ENCODE measurements around the gene ARHGEF33.
"Not testable (repeated sequence)": the region's sequence is repeated elsewhere in the genome, so short reads cannot be mapped to it uniquely, and the experiment has no call there.

ARHGEF33 gene

DNA sequence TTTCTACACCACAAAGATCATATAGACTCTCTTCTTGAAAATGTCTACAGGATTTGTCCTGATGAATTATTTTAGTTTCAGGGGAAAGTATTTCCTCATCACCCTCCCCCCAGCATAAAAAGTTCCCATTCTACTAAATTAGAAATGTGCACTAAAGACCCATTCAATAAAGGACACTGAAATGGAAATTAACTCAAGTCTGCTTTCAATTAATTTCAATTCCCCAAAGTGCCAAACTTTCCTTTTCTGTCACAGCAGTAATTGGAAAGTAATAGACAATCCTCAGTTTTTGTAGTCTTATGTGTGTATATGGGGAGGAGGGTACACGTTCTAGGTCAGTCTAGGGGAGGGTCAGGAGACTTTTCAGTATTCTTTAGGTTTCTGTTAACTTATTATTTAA is 21.5 kb downstream of the ARHGEF33 start:
- no peak for DNase-seq (ENCODE audit: low spot score)

DNA sequence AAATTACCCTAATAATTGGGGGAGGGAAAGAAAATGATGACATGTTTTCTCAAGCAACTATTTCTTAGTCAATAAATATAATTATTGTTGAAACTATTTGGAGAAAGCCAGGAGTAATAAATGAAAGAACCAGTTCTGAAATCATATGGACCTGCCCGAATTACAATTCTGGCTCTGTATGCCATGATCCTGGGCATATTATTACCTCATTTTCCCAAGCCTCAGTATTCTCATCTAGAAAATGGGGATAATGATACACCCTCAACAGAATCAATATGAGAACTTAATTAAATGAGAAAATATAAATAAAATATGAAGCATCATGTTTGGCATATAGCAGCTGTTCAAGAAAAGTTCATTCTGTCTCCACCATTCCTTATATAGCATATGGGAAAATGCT is 22.9 kb downstream of the ARHGEF33 start:
- no peak for DNase-seq (ENCODE audit: low spot score)

DNA sequence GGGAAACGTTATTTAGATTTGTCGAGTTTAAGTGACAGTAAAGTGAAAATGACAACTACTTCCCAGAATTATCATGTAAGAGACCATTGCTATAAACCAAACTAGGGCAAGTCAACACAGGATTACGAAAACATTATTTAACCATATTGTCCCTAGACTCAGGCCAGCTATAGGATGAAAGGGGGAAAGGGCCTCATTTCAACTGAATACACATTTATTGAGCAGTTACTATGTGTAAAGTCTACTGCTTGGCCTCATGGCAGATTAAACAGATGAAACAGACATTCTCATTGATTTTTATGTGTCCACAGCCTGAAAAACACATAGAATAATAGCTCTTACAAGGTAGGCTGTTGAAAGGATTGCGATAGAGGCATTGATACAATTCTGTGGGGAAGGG is 32.7 kb downstream of the ARHGEF33 start:
- DNase-seq (ENCODE audit: low spot score) = no peak

DNA sequence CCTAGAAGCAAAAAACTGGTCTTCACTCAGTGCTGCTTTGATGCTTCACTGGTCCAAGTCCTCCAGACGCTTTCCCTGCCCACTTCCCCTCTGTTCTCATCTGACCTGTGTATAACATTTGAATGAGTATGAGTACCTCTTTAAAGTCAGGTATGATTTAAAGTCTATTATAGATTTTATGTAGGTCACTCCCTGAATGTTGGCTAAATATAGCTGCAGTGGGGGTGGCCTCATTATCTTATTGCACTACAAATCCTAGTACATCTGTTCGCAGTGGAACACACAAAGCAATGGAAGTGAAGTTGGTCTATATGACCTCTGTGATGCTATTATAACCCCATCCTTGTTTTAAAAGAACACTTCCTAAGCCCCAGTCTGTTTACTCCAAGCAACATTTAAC is 33.2 kb downstream of the ARHGEF33 start:
- no peak for DNase-seq (ENCODE audit: low spot score)

DNA sequence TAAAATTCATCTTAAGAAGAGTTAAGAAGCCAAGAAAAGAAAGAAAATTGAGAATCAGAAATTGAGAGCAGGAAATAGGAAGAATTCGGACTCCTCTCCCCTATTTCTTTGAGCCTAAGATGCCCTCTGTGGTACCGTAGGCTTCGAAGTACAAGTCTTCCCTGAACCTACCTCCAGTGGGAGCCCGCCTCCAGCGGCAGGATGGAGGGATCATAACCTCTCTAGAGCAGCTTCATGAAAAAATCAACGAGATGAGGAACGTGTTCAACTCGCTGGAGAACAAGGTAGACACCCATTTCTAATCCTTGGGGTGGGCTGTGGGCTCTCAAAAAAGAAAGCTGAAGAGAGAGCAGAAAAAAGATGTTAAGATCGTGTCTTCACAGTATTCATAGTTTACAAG is 36.3 kb downstream of the ARHGEF33 start:
- no peak for DNase-seq (ENCODE audit: low spot score)

DNA sequence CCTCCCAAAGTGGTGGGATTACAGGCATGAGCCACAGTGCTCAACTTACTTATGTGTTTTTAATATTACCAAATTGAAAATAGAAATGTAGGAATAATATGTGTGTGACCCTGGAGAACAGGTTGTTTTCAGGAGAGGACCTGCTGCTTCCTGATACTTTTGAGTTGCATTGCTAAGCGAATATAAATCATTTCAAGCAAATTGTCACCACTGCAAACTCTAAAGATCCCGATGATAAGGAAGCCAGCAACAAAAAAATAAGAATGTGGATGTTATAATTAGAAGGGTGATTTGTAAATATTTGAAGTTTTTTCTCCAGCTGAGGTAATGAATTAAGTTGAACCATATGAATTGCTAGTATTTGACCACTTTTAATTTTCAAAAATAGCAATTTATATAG is 40.9 kb downstream of the ARHGEF33 start:
- no peak for DNase-seq (ENCODE audit: low spot score)

DNA sequence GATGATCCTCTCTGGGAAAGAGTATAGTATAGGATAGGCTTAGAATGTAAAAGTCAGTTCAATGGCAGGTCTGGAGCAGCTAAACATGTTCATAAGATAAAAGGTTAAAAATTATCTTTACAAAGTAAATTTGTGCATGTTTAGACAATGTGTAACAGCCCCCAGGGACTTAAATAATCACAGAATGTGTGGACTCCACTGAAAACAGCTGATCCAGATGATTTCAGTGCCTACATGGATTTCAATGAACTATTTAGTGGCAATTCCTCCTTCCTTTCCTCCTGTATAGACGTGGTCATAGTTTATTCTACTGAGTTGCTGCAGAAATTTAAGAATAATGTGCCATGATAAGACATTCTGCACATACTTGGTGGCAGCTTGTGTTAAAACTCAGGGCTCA is 42.9 kb downstream of the ARHGEF33 start:
- DNase-seq (ENCODE audit: low spot score) = no peak

DNA sequence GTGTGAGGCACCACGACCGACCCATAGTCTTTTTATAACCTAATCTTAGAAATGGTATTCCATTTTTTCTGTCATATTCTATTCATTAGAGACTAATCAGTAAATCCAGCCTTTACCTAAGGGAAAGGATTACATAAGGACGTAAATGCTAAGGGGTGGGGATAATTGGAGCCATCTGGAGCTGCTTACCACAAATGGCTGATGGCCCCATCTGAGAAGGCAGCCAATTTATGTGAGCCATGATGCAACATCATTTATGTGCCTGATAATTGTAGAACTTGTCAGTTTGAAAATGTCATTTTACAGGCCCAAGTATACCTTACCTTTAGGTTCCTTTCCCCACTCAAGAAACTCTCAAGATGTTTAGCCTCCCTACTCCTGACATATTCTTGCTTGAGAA is 44.0 kb downstream of the ARHGEF33 start:
- no peak for DNase-seq (ENCODE audit: low spot score)

DNA sequence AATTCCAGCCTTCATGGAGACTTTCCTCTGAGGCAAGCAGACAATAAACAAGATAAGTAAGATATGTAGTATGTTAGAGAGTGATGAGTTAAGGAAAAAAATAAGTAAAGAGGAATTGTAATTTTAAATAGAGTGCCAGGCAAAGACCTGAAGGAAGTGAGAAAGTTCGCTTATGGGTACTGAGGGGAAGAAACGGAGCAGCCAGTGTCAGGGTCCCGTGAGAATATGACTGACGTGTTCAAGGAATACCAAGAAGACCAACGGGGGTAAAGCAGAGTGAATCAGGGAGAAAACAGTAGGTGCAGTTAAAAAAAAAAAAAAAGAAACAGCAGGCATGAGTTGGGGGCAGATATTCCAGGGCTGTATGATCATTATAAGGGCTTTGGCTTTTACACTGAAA is 45.1 kb downstream of the ARHGEF33 start:
- no peak for DNase-seq (ENCODE audit: low spot score)

DNA sequence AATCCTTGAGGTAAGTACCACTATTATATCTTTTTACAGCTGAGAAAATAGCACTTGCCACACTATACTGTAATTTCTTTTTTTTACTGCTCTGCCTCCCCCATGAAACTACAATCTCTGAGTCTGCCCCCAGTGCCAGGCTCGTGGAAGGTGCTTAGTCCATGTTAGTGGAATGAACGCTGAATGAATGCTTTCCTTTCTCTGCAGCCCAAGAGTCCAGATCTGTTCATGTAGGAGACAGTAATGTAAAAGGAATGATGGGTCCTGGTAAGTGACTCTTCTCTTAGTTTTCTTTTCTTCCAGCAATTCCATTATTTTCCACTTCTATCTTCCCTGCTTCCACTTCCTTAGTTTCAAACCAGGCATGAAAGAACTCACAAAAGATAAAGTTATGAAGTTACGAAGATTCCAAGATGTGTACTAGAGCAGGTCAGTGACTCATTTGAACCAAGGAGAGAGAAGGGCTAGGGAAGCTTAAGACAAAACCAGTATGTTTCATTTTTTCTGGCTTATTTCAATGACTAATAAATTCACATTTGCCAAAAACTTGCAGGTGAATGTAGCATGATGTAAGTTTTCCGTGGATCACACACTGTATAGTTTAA is 46.0 kb downstream of the ARHGEF33 start:
- no peak for DNase-seq (ENCODE audit: low spot score)

DNA sequence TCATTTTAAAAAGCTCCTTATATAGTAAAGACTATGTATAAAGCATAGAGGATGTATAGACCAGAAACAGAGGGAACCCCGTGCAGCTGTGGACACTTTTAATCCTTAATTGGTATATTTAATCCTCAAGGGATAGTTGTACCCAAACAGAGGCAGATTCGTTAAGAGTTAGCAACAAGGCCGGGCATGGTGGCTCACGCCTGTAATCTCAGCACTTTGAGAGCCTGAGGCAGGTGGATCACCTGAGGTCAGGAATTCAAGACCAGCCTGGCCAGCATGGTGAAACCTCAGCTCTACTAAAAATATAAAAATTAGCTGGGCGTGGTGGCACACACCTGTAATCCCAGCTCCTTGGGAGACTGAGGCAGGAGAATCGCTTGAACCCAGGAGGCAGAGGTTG is 46.8 kb downstream of the ARHGEF33 start:
- not testable (repeated sequence) for DNase-seq (ENCODE audit: low spot score)

DNA sequence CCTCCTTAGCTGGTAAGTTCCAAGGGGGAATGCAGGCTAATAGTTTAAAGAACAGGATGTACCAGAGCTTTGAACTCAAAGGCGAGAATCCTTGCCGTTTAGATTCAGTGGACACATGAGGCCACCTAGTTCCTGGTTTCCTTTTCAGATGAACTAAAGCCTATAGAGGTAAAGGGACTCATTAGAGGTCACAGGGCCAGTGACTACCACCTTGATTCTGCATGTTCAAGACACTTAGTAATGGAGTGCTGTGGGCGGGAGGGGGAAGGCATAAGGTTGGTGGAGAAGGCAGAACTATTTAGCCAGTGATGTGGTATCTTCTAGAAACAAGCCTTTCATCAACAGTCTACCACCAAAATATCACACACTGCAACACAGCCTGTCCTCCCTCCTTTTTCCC is 47.9 kb downstream of the ARHGEF33 start:
- DNase-seq (ENCODE audit: low spot score) = no peak

DNA sequence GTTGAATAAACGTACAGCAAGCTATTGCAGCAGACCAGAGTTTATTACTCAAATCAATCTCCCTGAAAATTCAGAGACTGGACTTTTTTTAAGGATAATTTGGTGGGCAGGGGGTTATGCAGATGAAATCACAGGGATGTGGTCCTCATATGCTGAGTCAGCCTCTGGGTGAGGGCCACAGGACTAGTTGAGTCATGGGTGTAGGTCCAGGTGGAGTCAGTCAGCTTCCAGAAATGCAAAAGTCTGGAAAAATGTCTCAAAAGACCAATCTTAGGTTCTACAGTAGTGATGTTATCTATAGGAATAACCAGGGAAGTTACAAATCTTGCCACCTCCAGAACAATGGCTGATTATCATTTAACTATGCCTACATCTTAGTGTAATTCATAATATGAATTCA is 51.1 kb downstream of the ARHGEF33 start:
- no peak for DNase-seq (ENCODE audit: low spot score)

DNA sequence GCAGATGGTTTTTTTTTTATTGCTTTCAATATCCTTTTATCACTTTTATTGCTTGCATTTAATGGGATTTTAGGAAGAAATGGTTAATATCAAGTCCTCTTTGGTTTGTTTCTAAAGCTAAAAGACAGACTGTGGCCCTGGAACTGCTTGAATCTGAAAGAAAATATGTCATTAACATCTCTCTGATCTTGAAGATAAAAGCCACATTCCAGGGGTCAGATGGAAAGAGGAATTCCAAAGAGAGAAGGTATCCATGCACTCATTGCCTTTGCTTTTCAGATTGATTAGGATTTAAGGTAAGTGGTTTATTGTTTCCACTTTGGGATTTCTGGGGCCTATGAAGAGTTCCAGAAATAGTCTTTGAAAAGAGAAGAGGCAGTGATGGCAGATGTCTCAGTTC is 54.1 kb downstream of the ARHGEF33 start:
- DNase-seq (ENCODE audit: low spot score) = no peak

DNA sequence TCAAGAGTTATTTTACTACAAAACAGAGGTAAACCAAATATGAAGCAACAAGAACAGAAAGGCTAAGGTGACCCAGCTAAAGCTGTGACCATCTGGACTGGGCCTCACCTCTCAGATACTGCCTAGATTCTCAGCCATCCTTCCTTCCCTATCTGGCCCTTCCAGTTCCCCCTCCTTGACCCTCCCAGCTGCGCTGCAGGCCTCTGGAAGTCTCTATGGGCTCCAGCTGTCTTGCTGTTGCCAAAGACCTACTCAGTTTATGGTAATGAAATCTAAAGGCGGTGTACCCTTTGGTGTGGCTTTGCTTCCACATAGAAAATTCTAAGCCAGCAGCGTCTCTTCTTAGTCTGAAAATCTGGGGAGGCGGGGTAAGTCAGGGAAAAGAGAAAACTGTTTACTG is 55.7 kb downstream of the ARHGEF33 start:
- DNase-seq (ENCODE audit: low spot score) = no peak

DNA sequence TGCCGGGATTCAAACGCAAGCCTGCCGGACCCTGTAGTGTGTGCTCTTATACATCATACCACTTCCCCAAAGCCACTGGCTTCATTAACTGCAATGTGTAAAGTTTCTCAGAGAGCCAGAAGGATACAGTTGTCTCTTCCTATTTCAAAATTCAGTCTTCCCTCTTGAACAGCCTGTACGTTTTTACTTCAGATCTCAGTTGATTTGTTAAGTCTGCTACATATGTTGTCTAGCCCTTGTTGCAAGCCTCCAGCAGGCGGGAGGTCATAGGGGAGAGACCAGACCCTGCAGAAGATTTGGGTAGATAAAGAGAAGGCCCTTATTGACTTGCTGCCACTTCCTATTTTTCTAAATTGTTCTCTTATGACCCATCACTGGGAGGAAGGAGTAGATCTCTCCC is 56.2 kb downstream of the ARHGEF33 start:
- no peak for DNase-seq (ENCODE audit: low spot score)

DNA sequence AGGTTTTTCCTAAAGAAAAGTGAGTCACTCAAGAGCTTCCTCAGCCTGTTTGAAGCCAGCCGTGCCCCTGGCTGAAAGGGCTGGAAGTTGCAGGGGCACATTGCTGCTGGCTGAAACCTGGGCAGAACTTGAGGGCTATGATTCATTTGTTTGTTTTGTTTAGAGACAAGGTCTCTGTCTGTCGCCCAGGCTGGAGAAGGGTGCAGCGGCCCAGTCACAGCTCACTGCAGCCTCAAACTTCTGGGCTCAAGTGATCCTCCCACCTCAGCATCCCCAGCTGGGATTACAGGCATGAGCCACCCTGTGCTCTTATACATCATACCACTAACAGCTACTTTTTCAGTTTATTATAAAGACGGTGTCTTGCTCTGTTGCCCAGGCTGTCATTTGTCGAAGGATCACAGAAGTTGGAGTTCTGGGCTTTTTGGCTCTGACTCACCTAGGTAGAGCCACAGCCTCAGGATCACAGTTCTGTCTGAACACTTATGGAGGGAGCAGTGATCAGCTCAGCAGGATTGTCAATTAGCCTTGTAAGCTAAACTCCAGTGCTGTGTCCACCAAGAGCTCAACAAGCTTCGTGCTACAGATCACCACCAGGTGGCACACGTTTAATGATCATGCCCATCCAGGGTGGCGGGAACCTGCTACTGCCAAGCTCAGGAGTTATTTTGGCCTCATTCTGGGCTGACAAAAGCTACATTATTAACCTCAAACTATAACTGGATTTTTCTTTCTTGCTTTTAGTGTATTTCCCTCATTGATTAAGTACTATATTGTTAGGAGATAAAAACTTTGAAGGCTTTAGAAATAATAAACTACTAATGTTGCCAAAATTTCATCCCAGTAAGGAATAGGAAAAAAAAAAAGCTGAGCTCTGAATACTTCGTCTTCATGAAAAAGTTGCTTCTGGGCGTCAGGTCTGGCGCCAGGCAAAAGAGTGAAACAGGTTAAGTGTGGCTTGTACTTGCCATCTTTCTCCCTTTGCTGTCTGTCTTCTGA is 57.9 kb downstream of the ARHGEF33 start:
- DNase-seq (ENCODE audit: low spot score) = peak; percentile 84

DNA sequence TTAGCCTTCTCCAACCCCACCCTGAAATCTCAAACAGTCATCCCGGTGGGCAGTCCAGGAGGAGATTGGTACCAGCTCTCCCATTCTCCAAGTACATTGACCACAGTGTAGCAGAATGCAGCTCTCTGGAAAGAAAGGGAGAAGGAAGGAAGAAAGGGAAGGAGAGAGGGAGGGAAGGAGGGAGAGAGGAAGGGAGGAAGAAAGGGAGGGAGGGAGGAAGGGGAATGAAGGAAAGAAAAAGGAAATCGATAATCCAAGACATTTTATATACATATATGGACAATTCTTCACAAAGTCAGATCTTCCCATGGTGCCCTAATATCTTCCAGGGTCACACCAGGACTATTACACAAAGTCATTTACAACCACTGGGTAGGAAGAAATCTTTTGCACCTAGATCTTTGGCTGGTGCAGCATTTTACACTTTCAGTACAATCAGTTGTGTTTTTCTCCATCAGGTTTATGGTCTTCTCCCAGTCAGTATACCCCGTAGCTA is 58.8 kb downstream of the ARHGEF33 start:
- DNase-seq (ENCODE audit: low spot score) = no peak

DNA sequence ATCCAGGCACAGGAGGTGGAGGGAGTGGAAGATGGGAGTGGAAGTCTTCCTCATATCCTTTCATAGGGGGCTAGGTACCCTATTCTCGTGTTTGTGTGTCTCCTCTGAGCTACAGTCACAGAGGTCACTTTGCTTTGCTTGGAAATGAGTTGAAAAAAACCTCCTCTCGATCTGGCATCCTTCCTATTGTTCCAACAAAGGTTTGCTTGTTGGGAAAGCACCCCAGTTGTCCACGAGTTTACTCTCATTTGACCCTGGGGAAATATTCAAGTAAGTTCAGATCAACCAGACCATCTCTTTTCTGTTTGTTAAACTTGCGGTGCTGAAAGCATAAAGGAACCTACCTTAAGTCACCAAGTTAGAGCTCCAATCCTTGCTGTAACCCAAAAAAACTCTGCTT is 59.3 kb downstream of the ARHGEF33 start:
- DNase-seq (ENCODE audit: low spot score) = no peak

DNA sequence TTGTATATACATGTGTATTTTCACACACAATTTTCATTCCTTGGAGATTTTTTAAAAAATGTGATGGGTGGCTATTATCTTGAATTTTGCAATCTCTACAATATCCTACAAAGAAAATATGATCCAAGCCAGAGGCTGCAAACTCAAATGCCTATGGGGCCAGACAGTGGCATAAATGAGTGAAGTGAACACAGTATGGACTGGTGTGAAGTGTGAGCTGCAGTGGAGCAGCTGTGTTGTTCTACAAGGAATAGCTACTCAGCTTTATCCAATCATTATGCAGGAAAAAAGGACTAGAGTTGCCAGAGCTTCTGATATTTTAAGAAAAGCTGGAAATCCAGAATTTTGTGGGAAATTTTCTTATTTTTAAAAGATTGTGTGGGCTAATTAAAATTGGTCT is 62.1 kb downstream of the ARHGEF33 start:
- DNase-seq (ENCODE audit: low spot score) = no peak

DNA sequence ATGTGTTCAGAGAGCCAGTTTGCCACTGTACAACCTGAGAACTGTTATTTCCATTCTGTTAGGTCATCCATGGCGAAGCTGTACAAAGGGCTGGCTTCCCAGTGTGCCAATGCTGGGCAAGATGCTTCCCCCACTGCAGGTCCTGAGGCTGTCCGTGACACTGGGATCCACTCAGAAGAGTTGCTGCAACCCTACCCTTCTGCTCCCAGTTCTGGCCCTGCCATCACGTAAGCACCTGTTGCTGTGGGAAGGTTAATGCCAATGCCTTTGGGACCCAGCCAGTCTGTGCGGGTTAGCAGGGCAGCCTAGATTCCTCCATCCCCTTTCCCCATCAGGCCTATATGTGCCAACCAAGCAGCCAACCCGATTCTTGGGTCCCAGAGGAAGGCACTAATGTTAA is 68.3 kb downstream of the ARHGEF33 start:
- no peak for DNase-seq (ENCODE audit: low spot score)

DNA sequence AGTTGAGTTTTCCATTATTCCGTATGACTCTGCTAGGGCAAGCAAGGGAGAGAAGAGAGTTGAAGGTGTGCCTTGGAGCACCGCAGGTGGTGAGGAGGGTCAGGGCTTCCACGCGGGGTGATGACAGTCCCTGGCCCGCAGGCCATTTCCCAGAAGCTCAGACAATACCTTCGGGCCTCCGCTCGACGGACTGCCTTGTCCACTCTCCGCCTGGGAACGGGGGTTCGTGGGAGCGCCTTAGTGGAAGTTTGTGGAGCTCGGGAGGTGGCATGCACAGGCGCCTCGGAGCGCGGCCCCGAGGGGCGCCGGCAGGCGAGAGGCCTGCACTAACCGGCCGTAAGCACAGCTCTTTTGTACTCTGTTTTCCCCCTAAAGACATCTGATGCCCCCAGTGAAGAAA is 69.8 kb downstream of the ARHGEF33 start:
- DNase-seq (ENCODE audit: low spot score) = no peak

DNA sequence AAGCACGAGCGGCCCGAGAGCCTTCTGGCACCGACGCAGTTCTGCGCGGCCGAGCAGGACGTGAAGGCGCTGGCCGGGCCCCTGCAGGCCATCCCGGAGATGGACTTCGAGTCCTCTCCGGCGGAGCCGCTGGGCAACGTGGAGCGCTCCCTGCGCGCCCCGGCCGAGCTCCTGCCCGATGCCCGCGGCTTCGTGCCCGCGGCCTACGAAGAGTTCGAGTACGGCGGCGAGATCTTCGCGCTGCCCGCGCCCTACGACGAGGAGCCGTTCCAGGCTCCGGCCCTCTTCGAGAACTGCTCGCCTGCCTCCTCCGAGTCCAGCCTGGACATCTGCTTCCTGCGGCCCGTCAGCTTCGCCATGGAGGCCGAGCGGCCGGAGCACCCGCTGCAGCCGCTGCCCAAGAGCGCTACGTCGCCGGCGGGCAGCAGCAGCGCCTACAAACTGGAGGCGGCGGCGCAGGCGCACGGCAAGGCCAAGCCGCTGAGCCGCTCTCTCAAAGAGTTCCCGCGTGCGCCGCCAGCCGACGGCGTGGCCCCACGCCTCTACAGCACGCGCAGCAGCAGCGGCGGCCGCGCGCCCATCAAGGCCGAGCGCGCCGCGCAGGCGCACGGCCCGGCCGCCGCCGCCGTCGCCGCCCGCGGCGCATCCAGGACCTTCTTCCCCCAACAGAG is 70.4 kb downstream of the ARHGEF33 start:
- peak; percentile 61 for DNase-seq (ENCODE audit: low spot score)
